ENCODE measurements around the gene SLC1A4. TPM values are rescaled to one million over a fixed set of nuclear protein-coding genes. Genes with fewer than 3 reads are reported as not detected.

SLC1A4 gene
- total and polyA plus RNA-seq, 3 donors from 2014 or later: 14.3 to 28.5 (median 17.8) TPM

DNA sequence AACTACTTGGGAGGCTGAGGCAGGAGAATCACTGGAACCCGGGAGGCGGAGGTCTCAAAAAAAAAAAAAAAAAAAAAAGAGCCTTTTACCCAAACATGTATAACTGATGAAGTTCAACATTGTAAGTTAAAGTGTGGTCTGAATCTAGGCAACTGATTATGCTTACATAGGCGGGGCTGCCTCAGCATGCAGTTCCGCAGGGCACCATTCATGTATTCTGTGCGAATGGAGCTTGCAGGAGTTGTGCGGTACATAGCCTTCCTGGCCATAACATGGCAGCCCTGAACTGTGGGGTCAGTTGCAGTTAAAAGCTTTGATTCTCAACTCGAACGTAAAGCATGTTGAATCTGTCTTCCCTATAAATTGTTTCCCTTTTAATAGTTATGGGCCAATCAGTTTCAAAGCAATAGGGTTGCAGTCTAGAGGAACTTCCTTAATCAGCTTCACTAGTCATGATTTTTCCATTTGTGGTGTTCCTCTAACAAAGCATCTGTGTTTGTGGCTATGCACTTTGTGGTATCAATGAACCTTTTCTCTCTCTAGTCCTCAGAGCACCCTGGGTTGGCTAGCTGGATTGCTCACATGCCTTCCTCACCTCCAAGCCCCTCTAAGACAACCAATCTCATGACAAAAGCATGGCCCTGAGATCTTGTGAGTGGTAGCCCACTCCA, 36.4 kb downstream of the SLC1A4 start:
- 89 to 90% methylated on average over 8 of the region's 8 CpGs for WGBS, 2 donors
- intact Hi-C loops (cut with DNase I; ENCODE audit: low total_unique reads): no loop called here

DNA sequence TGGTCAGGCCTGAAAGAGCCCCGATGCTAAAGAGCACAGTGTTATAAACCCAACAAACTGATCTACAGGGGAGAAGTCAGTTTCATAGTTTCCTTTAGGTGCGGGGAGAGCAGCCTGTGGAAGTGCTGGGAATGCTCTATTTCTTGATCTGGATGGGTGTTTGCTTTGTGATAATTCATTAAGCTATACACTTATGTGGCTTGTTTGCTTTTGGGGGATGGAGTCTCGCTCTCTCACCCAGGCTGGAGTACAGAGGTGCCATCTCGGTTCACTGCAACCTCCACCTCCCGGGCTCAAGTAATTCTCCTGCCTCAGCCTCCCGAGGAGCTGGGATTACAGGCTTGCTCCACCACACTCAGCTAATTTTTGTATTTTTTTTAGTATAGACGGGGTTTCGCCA, 37.0 kb downstream of the SLC1A4 start:
- 93 to 100% methylated on average over 8 of the region's 8 CpGs for WGBS, 2 donors
- no peaks in the 10 kb centered on the region for H3K9me3 ChIP-seq
- TF ChIP-seq POLR2A (IDR thresholded peaks at IDR 0.05): no peak
- TF ChIP-seq, protein P1, sequence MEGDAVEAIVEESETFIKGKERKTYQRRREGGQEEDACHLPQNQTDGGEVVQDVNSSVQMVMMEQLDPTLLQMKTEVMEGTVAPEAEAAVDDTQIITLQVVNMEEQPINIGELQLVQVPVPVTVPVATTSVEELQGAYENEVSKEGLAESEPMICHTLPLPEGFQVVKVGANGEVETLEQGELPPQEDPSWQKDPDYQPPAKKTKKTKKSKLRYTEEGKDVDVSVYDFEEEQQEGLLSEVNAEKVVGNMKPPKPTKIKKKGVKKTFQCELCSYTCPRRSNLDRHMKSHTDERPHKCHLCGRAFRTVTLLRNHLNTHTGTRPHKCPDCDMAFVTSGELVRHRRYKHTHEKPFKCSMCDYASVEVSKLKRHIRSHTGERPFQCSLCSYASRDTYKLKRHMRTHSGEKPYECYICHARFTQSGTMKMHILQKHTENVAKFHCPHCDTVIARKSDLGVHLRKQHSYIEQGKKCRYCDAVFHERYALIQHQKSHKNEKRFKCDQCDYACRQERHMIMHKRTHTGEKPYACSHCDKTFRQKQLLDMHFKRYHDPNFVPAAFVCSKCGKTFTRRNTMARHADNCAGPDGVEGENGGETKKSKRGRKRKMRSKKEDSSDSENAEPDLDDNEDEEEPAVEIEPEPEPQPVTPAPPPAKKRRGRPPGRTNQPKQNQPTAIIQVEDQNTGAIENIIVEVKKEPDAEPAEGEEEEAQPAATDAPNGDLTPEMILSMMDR (IDR thresholded peaks at IDR 0.05): no peak
- intact Hi-C loops (cut with DNase I; ENCODE audit: low total_unique reads): no loop called here
- H3K27me3 ChIP-seq: no peaks in the 10 kb centered on the region
- no peak overlapping the region for H3K4me3 ChIP-seq
- no peaks in the 10 kb centered on the region for H3K36me3 ChIP-seq (ENCODE audit: low read depth, missing control alignments)
- H3K4me1 ChIP-seq: no peaks in the 10 kb centered on the region
- no peak for DNase-seq
- no peak overlapping the region for H3K27ac ChIP-seq

More for the DNA sequence above, 36.4 kb downstream of the SLC1A4 start:
- H3K36me3 ChIP-seq (ENCODE audit: low read depth, missing control alignments): no peaks in the 10 kb centered on the region
- no peak for DNase-seq
- no peak for TF ChIP-seq POLR2A (IDR thresholded peaks at IDR 0.05)
- TF ChIP-seq, protein P1 (IDR thresholded peaks at IDR 0.05): no peak
- H3K9me3 ChIP-seq: no peaks in the 10 kb centered on the region
- no peak overlapping the region for H3K4me3 ChIP-seq
- no peaks in the 10 kb centered on the region for H3K27me3 ChIP-seq
- no peaks in the 10 kb centered on the region for H3K4me1 ChIP-seq
- H3K27ac ChIP-seq: no peak overlapping the region

DNA sequence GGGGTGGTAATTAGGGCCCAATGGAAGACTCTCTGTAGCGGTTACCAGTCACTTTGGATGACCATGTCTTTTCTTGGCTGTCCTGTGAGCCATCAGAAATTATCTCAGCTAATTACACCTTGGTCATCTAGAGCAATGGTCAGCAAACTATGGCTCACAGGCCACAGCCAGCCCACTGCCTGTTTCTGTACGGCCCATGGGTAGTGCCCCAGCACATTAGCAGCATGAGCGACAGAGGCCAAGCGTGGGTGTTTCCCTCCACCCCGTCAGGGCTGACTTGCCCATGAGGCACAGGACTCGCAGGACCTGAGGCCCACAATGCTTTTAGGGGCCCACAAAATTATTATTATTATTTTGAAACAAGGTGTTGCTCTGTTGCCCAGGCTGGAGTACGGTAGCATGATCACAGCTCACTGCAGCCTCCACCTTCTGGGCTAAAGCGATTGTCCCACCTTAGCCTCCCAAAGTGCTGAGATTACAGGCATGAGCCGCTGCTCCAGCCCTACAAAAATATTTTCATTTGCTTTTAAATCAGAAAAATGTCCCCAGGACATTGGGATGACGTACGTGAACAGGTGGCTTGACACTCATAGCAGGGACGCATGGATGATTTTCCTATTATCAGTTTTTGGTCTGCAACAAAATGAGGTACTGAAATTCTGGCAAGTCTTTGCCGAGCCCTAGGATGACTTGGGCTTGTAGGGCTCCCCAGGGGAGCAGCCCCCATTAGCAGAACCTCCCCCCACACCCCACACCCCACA, 37.7 kb downstream of the SLC1A4 start:
- no peak overlapping the region for H3K27ac ChIP-seq
- TF ChIP-seq, protein P1 (IDR thresholded peaks at IDR 0.05): no peak
- TF ChIP-seq POLR2A (IDR thresholded peaks at IDR 0.05): no peak
- no peak for DNase-seq
- peaks cover 2% of the 10 kb centered on the region for H3K4me1 ChIP-seq
- no peak overlapping the region for H3K4me3 ChIP-seq
- H3K36me3 ChIP-seq (ENCODE audit: low read depth, missing control alignments): no peaks in the 10 kb centered on the region
- 97% methylated on average over 13 of the region's 13 CpGs for WGBS, 2 donors
- intact Hi-C loops (cut with DNase I; ENCODE audit: low total_unique reads): no loop called here
- no peaks in the 10 kb centered on the region for H3K9me3 ChIP-seq
- H3K27me3 ChIP-seq: no peaks in the 10 kb centered on the region

DNA sequence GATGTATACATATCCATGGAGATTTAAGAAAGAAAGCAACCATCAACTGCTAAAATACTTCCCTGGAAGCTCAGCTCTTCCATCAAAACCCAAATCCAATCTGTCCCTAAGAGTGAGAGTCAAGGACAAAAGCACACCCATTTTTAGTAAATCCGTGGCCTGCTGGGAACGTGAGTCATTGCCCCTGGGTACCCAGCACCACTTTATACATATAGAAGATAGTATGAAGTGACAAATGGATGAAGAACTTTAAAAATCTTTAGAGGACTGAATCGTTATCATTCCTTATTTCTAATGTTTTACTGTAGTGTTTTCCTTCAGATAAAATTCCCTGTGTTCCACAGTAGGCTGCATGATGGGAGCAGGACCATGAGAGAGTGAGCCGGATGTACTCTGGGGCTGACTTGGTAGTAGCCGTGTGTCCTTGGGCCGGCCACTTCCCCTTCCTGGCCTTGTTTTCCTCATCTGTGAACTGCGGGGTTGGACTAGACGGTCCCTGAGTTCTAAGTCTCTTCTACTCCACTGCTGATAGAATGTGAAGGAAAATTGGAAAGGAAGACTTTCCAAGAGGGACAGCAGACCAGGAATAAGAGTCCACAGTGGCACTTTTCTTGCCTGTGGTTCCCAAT, 38.5 kb downstream of the SLC1A4 start:
- H3K4me3 ChIP-seq: no peak overlapping the region
- WGBS, 2 donors: 64 to 78% methylated on average over 8 of the region's 8 CpGs
- DNase-seq: no peak
- peaks cover 9% of the 10 kb centered on the region for H3K4me1 ChIP-seq
- no peaks in the 10 kb centered on the region for H3K27me3 ChIP-seq
- no peaks in the 10 kb centered on the region for H3K36me3 ChIP-seq (ENCODE audit: low read depth, missing control alignments)
- TF ChIP-seq POLR2A (IDR thresholded peaks at IDR 0.05): no peak
- TF ChIP-seq, protein P1 (IDR thresholded peaks at IDR 0.05): no peak
- intact Hi-C loops (cut with DNase I; ENCODE audit: low total_unique reads): no loop called here
- no peaks in the 10 kb centered on the region for H3K9me3 ChIP-seq
- H3K27ac ChIP-seq: no peak overlapping the region

All from testis (tissue), 3 donors.